ENCODE results near the gene SH3BP4.

The SH3BP4 gene

DNA sequence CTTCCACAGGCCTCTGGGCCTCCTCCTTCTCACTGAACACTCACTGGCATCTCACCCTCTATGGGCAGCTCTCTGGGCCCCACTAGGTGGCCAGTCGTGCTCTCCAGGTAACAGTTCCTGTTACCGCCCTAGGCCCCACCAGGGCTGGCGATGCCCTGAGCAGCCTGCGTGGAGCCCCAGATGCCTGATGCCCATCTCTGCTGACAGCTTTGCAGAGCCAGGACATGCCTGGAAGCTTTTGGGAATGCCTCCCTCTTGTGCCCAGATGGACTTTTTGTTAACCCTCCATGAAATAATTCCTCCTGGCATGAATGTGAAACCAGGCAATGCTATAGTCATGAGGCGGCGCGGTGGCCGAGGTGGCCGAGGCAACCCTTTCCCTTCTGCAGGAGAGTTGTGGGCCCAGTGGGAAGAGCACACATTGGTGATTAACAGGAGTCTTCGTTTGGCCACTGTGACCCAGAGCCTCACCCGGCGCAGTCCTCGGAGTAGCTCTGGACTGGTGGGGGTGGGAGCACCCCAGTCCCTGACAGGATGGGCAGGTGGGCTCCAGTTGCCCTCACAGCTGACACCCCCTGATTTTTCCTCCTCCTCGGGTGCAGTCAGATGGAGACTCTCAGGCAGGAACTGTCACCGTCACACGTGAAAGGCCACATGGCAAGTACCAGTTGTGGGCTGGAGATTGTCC is 80.0 kb downstream of the SH3BP4 start:
- TF ChIP-seq, protein P1, sequence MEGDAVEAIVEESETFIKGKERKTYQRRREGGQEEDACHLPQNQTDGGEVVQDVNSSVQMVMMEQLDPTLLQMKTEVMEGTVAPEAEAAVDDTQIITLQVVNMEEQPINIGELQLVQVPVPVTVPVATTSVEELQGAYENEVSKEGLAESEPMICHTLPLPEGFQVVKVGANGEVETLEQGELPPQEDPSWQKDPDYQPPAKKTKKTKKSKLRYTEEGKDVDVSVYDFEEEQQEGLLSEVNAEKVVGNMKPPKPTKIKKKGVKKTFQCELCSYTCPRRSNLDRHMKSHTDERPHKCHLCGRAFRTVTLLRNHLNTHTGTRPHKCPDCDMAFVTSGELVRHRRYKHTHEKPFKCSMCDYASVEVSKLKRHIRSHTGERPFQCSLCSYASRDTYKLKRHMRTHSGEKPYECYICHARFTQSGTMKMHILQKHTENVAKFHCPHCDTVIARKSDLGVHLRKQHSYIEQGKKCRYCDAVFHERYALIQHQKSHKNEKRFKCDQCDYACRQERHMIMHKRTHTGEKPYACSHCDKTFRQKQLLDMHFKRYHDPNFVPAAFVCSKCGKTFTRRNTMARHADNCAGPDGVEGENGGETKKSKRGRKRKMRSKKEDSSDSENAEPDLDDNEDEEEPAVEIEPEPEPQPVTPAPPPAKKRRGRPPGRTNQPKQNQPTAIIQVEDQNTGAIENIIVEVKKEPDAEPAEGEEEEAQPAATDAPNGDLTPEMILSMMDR (IDR thresholded peaks at IDR 0.05; ENCODE audit: borderline replicate concordance, extremely low read depth, low read length, poor library complexity, severe bottlenecking): no peak
- Histone ChIP-seq H3K9ac (ENCODE audit: low read depth, low read length) (no peak overlapping the region), H2AFZ (ENCODE audit: low read depth, low read length) (no peak overlapping the region), H4K20me1 (ENCODE audit: insufficient read depth, low read length) (no peaks in the 10 kb centered on the region), H3K4me1 (ENCODE audit: insufficient read depth, low read length) (no peaks in the 10 kb centered on the region), H3K27ac (ENCODE audit: low read length) (no peak overlapping the region), H3K36me3 (ENCODE audit: insufficient read depth, low read length) (no peaks in the 10 kb centered on the region), H3K79me2 (ENCODE audit: insufficient read depth, low read length) (no peaks in the 10 kb centered on the region), H3K9me3 (ENCODE audit: insufficient read depth, low read length, severe bottlenecking) (no peaks in the 10 kb centered on the region), H3K4me3 (ENCODE audit: low read depth in 1 of 2, low read length in 2 of 2) (no peak overlapping the region), H3K27me3 (ENCODE audit: insufficient read depth, low read length, poor library complexity) (peaks cover 28% of the 10 kb centered on the region), H3K4me2 (ENCODE audit: insufficient read depth, low read length) (no peak overlapping the region)
- ATAC-seq (ENCODE audit: insufficient read depth, low read depth) (no peak), DNase-seq (no peak)

DNA sequence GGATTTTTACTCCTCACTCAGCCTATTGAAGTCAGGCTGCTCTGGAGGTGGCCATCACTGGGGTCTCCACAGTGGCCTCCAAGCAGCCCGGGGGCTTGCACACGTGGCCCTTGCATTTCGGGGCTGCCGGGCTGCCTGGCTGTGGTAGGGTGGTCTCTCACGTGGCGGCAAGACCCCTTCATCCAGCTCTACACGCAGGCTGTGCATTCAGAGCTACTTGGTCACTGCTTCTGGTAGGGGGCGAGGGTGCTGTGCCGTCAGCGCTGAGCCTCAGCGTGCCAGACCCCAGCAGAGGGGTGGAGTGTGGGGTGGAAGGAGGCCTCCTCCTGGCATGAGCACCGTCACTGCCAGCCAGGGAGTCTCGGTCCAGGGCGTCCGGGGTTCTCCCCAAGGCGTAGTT is 80.6 kb downstream of the SH3BP4 start:
- no peaks in the 10 kb centered on the region for H3K9me3 ChIP-seq (ENCODE audit: insufficient read depth, low read length, severe bottlenecking)
- no peak overlapping the region for H2AFZ ChIP-seq (ENCODE audit: low read depth, low read length)
- no peaks in the 10 kb centered on the region for H3K4me1 ChIP-seq (ENCODE audit: insufficient read depth, low read length)
- no peak overlapping the region for H3K4me2 ChIP-seq (ENCODE audit: insufficient read depth, low read length)
- H4K20me1 ChIP-seq (ENCODE audit: insufficient read depth, low read length): no peaks in the 10 kb centered on the region
- no peak overlapping the region for H3K9ac ChIP-seq (ENCODE audit: low read depth, low read length)
- no peak overlapping the region for H3K27ac ChIP-seq (ENCODE audit: low read length)
- H3K79me2 ChIP-seq (ENCODE audit: insufficient read depth, low read length): no peaks in the 10 kb centered on the region
- no peaks in the 10 kb centered on the region for H3K36me3 ChIP-seq (ENCODE audit: insufficient read depth, low read length)
- TF ChIP-seq EZH2 (IDR thresholded peaks at IDR 0.05; ENCODE audit: borderline replicate concordance, low read depth, low read length, severe bottlenecking): no peak
- TF ChIP-seq, protein P1 (IDR thresholded peaks at IDR 0.05; ENCODE audit: borderline replicate concordance, extremely low read depth, low read length, poor library complexity, severe bottlenecking): no peak
- no peak overlapping the region for H3K4me3 ChIP-seq (ENCODE audit: low read depth in 1 of 2, low read length in 2 of 2)
- DNase-seq (no peak), ATAC-seq (ENCODE audit: insufficient read depth, low read depth) (no peak)
- H3K27me3 ChIP-seq (ENCODE audit: insufficient read depth, low read length, poor library complexity): peaks cover 26% of the 10 kb centered on the region

DNA sequence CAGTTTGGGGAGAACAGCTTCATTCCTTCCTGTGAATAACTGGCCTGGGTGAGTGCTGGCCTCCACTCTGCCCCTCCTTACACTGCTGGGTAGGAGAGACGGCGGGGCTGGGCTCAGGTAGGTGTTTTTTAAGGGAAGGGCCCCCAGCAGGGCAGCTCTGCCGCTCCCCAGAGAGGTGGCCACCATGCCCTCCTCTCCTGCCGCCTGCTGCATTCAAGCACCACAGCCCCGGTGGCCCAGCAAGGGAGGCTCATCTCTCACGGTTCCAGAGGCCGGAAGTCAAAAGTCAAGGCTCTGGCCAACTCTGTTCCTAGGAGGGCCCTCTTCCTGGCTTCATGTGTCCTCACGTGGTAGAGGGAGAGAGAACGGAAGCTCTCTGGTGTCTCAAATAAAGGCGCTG is 81.1 kb downstream of the SH3BP4 start:
- no peaks in the 10 kb centered on the region for H3K79me2 ChIP-seq (ENCODE audit: insufficient read depth, low read length)
- no peaks in the 10 kb centered on the region for H3K9me3 ChIP-seq (ENCODE audit: insufficient read depth, low read length, severe bottlenecking)
- no peak overlapping the region for H3K4me3 ChIP-seq (ENCODE audit: low read depth in 1 of 2, low read length in 2 of 2)
- H2AFZ ChIP-seq (ENCODE audit: low read depth, low read length): no peak overlapping the region
- H3K36me3 ChIP-seq (ENCODE audit: insufficient read depth, low read length): no peaks in the 10 kb centered on the region
- H3K4me2 ChIP-seq (ENCODE audit: insufficient read depth, low read length): no peak overlapping the region
- H3K4me1 ChIP-seq (ENCODE audit: insufficient read depth, low read length): no peaks in the 10 kb centered on the region
- TF ChIP-seq, protein P1 (IDR thresholded peaks at IDR 0.05; ENCODE audit: borderline replicate concordance, extremely low read depth, low read length, poor library complexity, severe bottlenecking): no peak
- no peak for TF ChIP-seq EZH2 (IDR thresholded peaks at IDR 0.05; ENCODE audit: borderline replicate concordance, low read depth, low read length, severe bottlenecking)
- H3K9ac ChIP-seq (ENCODE audit: low read depth, low read length): no peak overlapping the region
- ATAC-seq (ENCODE audit: insufficient read depth, low read depth) (no peak), DNase-seq (no peak)
- no peaks in the 10 kb centered on the region for H4K20me1 ChIP-seq (ENCODE audit: insufficient read depth, low read length)
- H3K27ac ChIP-seq (ENCODE audit: low read length): no peak overlapping the region
- peaks cover 25% of the 10 kb centered on the region for H3K27me3 ChIP-seq (ENCODE audit: insufficient read depth, low read length, poor library complexity)

Measured in DND-41 (cell line).